Activated naive CD8-positive, alpha-beta T cell treated with anti-CD3 and anti-CD28 coated beads, Interleukin-2, amount 50 U/mL, for 24 hours (primary cell): ENCODE results near the gene EFCAB6.

Experiments used
- ATAC-seq: fragments of 150-1000 bp; cut with Tn5 transposase; one replicate; pipeline ENCODE4 v1.10.0; 2021
- DNase-seq: peaks from one replicate; pipeline ENCODE4 v3.0.0; 2021
- H3K27ac Mint-ChIP-seq: one replicate; pipeline ENCODE4 v1.8.0; 2021; ENCODE audit warnings: mild to moderate bottlenecking, mixed read lengths
- H3K27me3 Mint-ChIP-seq: one replicate; pipeline ENCODE4 v1.8.0; 2021; ENCODE audit warnings: mixed read lengths
- H3K36me3 Mint-ChIP-seq: one replicate; pipeline ENCODE4 v1.8.0; 2021; ENCODE audit warnings: low read depth, mixed read lengths
- H3K4me1 Mint-ChIP-seq: one replicate; pipeline ENCODE4 v1.8.0; 2021; ENCODE audit warnings: mixed read lengths
- H3K4me3 Mint-ChIP-seq: one replicate; pipeline ENCODE4 v1.8.0; 2021; ENCODE audit warnings: mild to moderate bottlenecking, moderate library complexity, mixed read lengths
- H3K9me3 Mint-ChIP-seq: one replicate; pipeline ENCODE4 v1.8.0; 2021; ENCODE audit warnings: mixed read lengths

Gene EFCAB6

GRCh38 chr22:43742154-43742950, 69.8 kb downstream of the EFCAB6 start:
- H3K4me1 Mint-ChIP-seq, result no peaks in the 10 kb centered on the region
- H3K27ac Mint-ChIP-seq, result no peak overlapping the region
- H3K27me3 Mint-ChIP-seq, result peaks cover 9% of the 10 kb centered on the region
- DNase-seq (no peak), ATAC-seq (no peak)
- no peaks in the 10 kb centered on the region for H3K9me3 Mint-ChIP-seq
- H3K36me3 Mint-ChIP-seq, result no peaks in the 10 kb centered on the region
- H3K4me3 Mint-ChIP-seq, result no peak overlapping the region

- H3K9me3 Mint-ChIP-seq, result no peaks in the 10 kb centered on the region
- no peak overlapping the region for H3K4me3 Mint-ChIP-seq
- H3K36me3 Mint-ChIP-seq, result no peaks in the 10 kb centered on the region
- H3K27ac Mint-ChIP-seq, result no peak overlapping the region
- no peaks in the 10 kb centered on the region for H3K4me1 Mint-ChIP-seq
- peaks cover 9% of the 10 kb centered on the region for H3K27me3 Mint-ChIP-seq
- ATAC-seq (no peak), DNase-seq (no peak)
Measured at GRCh38 chr22:43740587-43741270, 71.4 kb downstream of the EFCAB6 start.

GRCh38 chr22:43739851-43740379, 72.2 kb downstream of the EFCAB6 start:
- no peak for ATAC-seq
- DNase-seq, result no peak
- no peak overlapping the region for H3K4me3 Mint-ChIP-seq
- peaks cover 9% of the 10 kb centered on the region for H3K27me3 Mint-ChIP-seq
- H3K36me3 Mint-ChIP-seq, result no peaks in the 10 kb centered on the region
- no peak overlapping the region for H3K27ac Mint-ChIP-seq
- no peaks in the 10 kb centered on the region for H3K4me1 Mint-ChIP-seq
- no peaks in the 10 kb centered on the region for H3K9me3 Mint-ChIP-seq

- no peaks in the 10 kb centered on the region for H3K9me3 Mint-ChIP-seq
- no peak overlapping the region for H3K4me3 Mint-ChIP-seq
- no peak for ATAC-seq
- H3K27me3 Mint-ChIP-seq, result no peaks in the 10 kb centered on the region
- DNase-seq, result no peak
- H3K36me3 Mint-ChIP-seq, result no peaks in the 10 kb centered on the region
- no peaks in the 10 kb centered on the region for H3K4me1 Mint-ChIP-seq
- H3K27ac Mint-ChIP-seq, result no peak overlapping the region
Measured at GRCh38 chr22:43737150-43737828, 74.8 kb downstream of the EFCAB6 start.

GRCh38 chr22:43736651-43737050, 75.5 kb downstream of the EFCAB6 start:
- H3K4me1 Mint-ChIP-seq, result no peaks in the 10 kb centered on the region
- no peaks in the 10 kb centered on the region for H3K36me3 Mint-ChIP-seq
- no peak for DNase-seq
- ATAC-seq, result no peak
- no peak overlapping the region for H3K27ac Mint-ChIP-seq
- no peak overlapping the region for H3K4me3 Mint-ChIP-seq
- H3K27me3 Mint-ChIP-seq, result no peaks in the 10 kb centered on the region
- H3K9me3 Mint-ChIP-seq, result no peaks in the 10 kb centered on the region

DNA sequence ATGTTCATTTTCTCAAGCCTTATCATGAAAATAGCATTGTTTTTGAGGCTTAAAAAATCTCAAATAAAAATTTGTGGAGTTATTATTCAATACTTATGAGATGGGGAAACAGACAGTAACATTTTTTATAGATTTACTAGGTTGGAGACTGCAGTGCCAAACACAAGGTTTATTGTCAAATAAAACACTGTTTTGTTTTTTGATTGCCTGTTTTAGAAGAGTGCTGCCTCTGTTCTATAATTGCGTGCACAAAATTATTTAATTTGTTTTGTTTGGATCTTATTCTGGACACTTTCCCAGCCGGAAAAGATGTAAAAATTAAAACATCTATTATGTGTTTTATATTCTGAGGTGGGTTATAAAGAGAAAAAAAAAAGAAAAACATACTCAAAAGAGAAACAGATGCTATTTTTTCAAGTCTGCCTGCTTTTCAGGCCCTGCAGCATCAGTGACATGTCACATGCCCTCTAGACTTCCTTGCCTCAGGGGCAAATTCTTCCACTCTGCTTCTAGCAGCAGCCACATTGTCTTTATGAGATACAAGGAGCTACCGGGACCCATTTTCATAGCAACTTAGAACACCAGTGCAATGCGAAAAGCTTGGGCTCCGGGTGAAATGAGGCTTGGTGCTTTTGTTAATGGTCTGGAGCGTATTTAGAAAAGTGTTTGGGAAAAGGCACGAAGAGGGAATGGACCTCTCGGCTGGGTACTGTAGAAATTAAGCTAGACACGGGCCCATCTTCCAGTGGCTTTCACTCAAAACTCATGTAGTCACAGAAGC, 77.5 kb downstream of the EFCAB6 start:
- DNase-seq, result no peak
- Mint-ChIP-seq H3K9me3 (no peaks in the 10 kb centered on the region), H3K36me3 (no peaks in the 10 kb centered on the region), H3K4me1 (no peaks in the 10 kb centered on the region), H3K27ac (no peak overlapping the region), H3K4me3 (no peak overlapping the region), H3K27me3 (peaks cover 5% of the 10 kb centered on the region)
- no peak for ATAC-seq

DNA sequence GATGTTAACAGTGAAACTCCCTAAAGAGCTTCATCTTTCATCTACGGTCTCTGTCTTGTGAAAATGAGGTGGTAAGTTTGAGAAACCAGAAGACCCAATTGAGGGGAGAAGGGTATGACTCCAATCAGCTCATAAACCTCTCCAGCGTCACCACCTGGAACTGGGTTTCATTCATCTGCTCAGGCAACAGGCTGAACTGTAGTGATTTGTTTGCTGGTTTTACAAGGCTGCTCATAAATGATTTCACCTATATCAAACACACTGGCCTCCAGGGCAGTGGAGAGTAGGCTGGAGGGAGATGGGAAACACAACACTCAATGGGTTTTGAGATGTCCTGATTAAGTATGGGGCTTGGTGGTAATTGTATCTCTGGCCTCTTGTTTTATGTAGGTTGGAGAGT, 79.0 kb downstream of the EFCAB6 start:
- no peak overlapping the region for H3K27ac Mint-ChIP-seq

GRCh38 chr22:43731988-43732387, 80.1 kb downstream of the EFCAB6 start:
- ATAC-seq (no peak), DNase-seq (no peak)
- no peak overlapping the region for H3K27ac Mint-ChIP-seq
- H3K9me3 Mint-ChIP-seq, result no peaks in the 10 kb centered on the region
- no peaks in the 10 kb centered on the region for H3K36me3 Mint-ChIP-seq
- no peaks in the 10 kb centered on the region for H3K4me1 Mint-ChIP-seq
- no peak overlapping the region for H3K4me3 Mint-ChIP-seq
- H3K27me3 Mint-ChIP-seq, result peaks cover 6% of the 10 kb centered on the region

More for the DNA sequence above, 79.0 kb downstream of the EFCAB6 start:
- H3K4me3 Mint-ChIP-seq, result no peak overlapping the region
- H3K9me3 Mint-ChIP-seq, result no peaks in the 10 kb centered on the region
- ATAC-seq (no peak), DNase-seq (no peak)
- no peaks in the 10 kb centered on the region for H3K36me3 Mint-ChIP-seq
- H3K27me3 Mint-ChIP-seq, result peaks cover 6% of the 10 kb centered on the region
- no peaks in the 10 kb centered on the region for H3K4me1 Mint-ChIP-seq

DNA sequence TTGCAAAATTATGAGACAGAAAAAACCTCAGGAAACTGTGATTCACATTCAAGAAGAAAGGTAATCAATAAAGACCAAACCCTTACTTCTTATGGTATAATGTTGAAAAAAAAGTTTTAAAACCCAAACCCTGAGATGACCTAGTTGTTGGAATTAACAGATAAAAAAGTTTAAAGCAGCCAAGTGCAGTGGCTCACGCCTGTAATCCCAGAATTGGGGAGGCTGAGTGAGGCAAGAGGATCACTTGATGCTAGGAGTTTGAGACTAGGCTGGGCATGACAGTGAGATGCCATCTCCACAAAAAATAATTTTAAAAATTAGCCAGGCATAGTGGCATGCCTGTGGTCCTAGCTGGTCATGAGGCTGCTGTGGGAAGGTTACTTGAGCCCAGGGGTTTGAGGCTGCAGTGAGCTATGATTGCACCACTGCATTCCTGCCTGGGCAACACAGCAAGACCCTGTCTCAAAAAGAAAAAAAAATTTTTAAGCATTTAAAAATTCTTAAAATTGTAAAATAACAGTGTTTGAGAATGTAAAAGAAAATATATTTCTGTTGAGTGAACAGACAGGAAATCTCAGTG, 85.1 kb downstream of the EFCAB6 start:
- ATAC-seq (no peak), DNase-seq (no peak)
- no peak overlapping the region for H3K27ac Mint-ChIP-seq
- H3K4me1 Mint-ChIP-seq, result no peaks in the 10 kb centered on the region
- peaks cover 6% of the 10 kb centered on the region for H3K27me3 Mint-ChIP-seq
- no peak overlapping the region for H3K4me3 Mint-ChIP-seq
- H3K9me3 Mint-ChIP-seq, result no peaks in the 10 kb centered on the region
- H3K36me3 Mint-ChIP-seq, result no peaks in the 10 kb centered on the region

DNA sequence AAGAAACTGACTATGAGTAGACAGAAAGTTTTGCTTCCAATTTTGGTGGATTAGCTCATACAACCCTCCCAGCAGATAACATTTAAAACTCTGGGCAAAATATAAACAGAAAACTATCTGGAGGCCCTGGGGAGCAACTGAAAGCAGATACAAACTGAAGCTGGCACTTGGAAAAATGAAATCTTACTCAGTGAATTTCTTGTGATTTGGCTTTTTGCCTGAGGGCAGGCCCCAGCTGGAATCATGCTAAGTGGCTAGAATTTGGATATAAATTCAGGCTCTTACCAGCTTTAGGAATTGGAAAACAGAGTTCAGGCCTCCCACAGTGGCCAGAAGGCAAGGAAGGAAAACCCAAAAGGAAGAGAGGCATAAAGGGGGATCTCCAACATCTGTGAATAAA, 85.8 kb downstream of the EFCAB6 start:
- Mint-ChIP-seq H3K4me3 (no peak overlapping the region), H3K4me1 (no peaks in the 10 kb centered on the region), H3K9me3 (no peaks in the 10 kb centered on the region), H3K27me3 (peaks cover 9% of the 10 kb centered on the region), H3K36me3 (no peaks in the 10 kb centered on the region), H3K27ac (no peak overlapping the region)
- DNase-seq, result no peak
- no peak for ATAC-seq

DNA sequence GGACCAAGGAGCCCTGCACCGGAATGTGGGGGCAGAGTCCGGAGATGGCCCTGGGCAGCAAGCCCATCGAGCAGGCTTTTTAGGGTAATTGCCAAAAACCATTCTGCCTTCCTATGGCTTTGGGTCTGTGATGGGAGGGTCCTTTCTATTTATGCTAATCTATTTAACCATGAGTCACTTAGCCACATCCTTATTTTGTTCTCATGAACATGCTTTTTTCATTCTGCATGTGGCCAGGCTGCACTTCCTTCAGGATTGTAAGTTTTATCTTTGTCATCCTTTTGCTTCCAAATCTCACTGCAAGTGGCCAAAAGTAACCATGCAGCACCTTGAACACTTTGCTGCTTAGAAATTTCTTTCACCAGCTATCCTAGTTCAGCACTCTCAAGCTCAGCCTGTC, 88.3 kb downstream of the EFCAB6 start:
- no peak overlapping the region for H3K27ac Mint-ChIP-seq
- no peak for DNase-seq
- no peaks in the 10 kb centered on the region for H3K36me3 Mint-ChIP-seq
- H3K4me1 Mint-ChIP-seq, result no peaks in the 10 kb centered on the region
- no peak overlapping the region for H3K4me3 Mint-ChIP-seq
- no peaks in the 10 kb centered on the region for H3K9me3 Mint-ChIP-seq
- no peak for ATAC-seq
- H3K27me3 Mint-ChIP-seq, result peaks cover 5% of the 10 kb centered on the region

DNA sequence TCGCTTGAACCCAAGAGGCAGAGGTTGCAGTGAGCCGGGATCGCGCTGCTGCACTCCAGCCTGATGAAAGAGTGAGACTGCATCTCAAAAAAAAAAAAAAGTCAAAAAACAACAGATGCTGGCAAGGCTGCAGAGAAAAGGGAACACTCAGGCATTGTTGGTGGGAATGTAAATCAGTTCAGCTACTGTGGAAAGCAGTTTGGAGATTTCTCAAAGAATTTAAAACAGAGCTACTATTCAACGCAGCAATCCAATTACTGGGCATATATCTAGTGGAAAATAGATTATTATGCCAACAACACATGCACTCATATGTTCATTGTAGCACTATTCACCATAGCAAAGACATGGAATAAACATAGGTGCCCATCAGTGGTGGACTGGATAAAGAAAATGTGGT, 89.7 kb downstream of the EFCAB6 start:
- ATAC-seq (no peak), DNase-seq (no peak)
- H3K4me1 Mint-ChIP-seq, result no peaks in the 10 kb centered on the region
- no peaks in the 10 kb centered on the region for H3K36me3 Mint-ChIP-seq
- H3K4me3 Mint-ChIP-seq, result no peak overlapping the region
- H3K27me3 Mint-ChIP-seq, result peaks cover 5% of the 10 kb centered on the region
- no peaks in the 10 kb centered on the region for H3K9me3 Mint-ChIP-seq
- H3K27ac Mint-ChIP-seq, result no peak overlapping the region

DNA sequence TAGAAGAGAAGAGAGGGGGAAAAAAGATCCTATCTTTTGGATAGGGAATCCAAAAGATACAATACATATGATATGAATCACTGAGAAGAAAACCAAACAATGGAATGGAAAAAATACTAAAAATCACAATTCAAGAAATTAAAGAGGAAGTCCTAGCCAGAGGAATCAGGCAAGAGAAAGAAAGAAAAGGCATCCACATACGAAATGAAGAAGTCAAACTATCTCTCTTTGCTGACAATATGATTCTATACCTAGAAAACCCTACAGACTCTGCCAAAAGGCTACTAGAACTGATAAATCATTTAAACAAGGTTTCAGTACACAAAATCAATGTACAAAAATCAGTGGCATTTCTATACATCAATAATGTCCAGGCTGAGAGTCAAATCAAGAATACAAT, 91.4 kb downstream of the EFCAB6 start:
- no peaks in the 10 kb centered on the region for H3K9me3 Mint-ChIP-seq
- no peak for DNase-seq
- H3K4me3 Mint-ChIP-seq, result no peak overlapping the region
- ATAC-seq, result no peak
- H3K27ac Mint-ChIP-seq, result no peak overlapping the region
- H3K36me3 Mint-ChIP-seq, result no peaks in the 10 kb centered on the region
- peaks cover 5% of the 10 kb centered on the region for H3K27me3 Mint-ChIP-seq
- no peaks in the 10 kb centered on the region for H3K4me1 Mint-ChIP-seq

DNA sequence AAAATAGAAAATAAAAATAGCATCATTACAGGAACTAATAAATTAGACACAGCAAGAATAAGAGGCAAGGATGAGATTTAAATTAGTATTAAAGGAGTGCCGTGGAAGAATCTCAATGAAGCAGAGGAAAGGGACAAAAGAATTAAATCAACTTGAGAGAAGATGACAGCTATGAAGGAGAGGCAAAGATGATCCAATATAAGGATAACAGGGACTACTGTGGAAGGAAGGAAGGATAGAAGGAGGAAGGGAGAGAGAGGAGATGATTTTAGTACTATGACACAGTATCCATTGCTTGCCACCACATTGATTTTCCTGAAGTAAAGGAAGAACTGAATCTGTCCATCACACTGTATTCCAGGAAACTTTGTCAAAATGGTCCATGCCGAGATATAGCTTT, 98.0 kb downstream of the EFCAB6 start:
- Mint-ChIP-seq H3K4me1 (no peaks in the 10 kb centered on the region), H3K9me3 (no peaks in the 10 kb centered on the region), H3K36me3 (no peaks in the 10 kb centered on the region), H3K4me3 (no peak overlapping the region), H3K27me3 (peaks cover 4% of the 10 kb centered on the region), H3K27ac (no peak overlapping the region)
- DNase-seq (no peak), ATAC-seq (no peak)
